Measurements from ENCODE around the gene EXTL2. TPM values are rescaled to one million over a fixed set of nuclear protein-coding genes. Genes with fewer than 3 reads are reported as not detected.
"Not testable (repeated sequence)": the region's sequence is repeated elsewhere in the genome, so short reads cannot be mapped to it uniquely, and the experiment has no call there.

Gene EXTL2
- total and polyA plus RNA-seq, 5 experiments from 2014 or later, result 4.4 to 7.6 (median 5.1) TPM

DNA sequence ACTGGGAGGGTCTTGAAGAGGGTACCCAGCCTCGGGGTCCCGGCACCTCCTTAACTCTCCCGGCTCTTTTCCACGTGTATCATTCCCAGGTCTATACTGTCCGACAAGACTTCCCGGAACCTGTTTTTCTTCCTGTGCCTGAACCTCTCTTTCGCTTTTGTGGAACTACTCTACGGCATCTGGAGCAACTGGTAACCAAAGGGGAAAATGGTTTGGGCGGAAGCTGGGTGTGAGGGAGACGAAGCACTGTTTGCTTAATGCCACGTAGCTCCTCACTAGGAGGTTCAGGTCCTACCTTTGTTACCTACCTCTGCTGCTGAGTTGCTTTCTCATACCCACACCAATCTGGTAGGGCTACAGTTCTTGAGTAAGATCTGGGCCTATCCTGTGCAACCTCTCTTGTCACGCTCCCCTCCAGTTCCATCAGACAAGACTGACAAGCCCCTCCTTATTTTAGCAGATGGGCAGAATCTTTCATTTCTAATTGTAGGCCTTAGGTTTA is 1.9 kb upstream of the EXTL2 start:
- H3K27ac Mint-ChIP-seq, result peak overlapping the region; percentile 98 to 100 (median 100)
- peaks cover 6 to 36% (median 9%) of the 10 kb centered on the region in 3 donors for H3K36me3 Mint-ChIP-seq
- peak overlapping the region; percentile 96 to 100 (median 99) for H3K4me3 Mint-ChIP-seq

DNA sequence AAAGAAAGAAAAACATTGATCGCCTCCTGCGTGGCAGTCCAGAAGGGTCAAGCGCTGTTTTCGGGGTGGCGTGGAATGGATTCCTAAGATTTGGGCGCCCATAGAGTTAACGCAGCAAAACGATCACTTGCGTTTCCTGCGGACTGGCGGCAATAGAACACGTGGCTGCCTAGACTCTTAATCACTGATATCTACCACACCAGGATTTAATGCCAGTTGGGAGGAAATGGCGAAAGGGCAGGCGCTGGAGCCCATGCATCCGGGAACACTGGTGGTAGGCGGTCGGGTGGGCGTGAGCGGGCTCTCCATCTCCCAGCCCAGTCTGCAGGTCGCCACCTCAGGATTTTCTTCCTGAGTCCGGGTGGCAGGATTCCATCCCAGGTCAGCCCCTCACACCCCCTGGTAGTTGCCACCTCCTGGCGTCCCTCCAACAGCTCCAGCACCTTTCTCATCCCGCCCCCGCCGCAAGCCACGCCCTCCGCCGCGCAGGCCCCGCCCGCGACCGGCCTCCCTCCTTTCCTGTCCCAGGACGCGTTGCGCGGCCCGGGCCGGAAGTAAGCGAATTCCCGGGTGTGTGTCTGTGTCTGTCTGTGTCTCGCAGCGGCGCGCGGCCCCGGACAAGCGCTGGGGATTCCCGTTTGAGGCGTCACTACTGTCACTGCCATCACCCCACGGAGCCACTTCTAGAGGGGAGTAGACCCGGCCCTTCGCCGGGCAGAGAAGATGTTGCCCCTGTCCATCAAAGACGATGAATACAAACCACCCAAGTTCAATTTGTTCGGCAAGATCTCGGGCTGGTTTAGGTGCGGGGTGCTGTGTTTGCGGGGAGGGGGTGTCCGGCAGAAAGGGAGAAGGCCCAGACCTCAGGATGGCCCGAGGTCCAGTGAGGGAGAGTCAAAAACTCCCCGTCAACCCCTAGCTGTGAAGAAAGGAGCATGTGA is 1.2 kb upstream of the EXTL2 start, which contains the start of gene SLC30A7:
TSS of gene SLC30A7 (plus strand) at position 551 of the 941 bp plus-strand sequence. CDS start at position 724, 173 bp downstream.
- Mint-ChIP-seq H3K4me1 (peaks cover 14 to 60% (median 48%) of the 10 kb centered on the region in 4 donors), H3K4me3 (peak within 1 kb of the TSS; percentile 96 to 100 (median 99)), H3K9me3 (peaks cover 0 to 4% (median 2%) of the 10 kb centered on the region in 9 donors), H3K27me3 (peaks cover 0 to 6% (median 0%) of the 10 kb centered on the region in 5 donors), H3K27ac (peak within 1 kb of the TSS; percentile 98 to 100 (median 100)), H3K36me3 (peaks cover 9 to 29% (median 9%) of the 10 kb centered on the region in 3 donors)
- DNase-seq, result peak; percentile 92 to 98 (median 94)
- POLR2A ChIA-PET, result interaction anchor here (0.6 to 2.9 kb wide), 15 partner anchors 9 to 1129 kb away, joined by 3 to 18 read pairs (median 4); partner anchors contain the start of genes FRRS1 and S1PR1
- ATAC-seq, result peak; percentile 78

More for the DNA sequence above, 1.9 kb upstream of the EXTL2 start:
- peak; percentile 21 to 81 (median 72) for DNase-seq
- H3K9me3 Mint-ChIP-seq, result no peaks in the 10 kb centered on the region
- ATAC-seq, result peak; percentile 66 to 82
- POLR2A ChIA-PET, result interaction anchor here (0.6 to 2.9 kb wide), 8 partner anchors 12 to 455 kb away, joined by 3 to 18 read pairs (median 4); no protein-coding TSS in a partner anchor
- H3K27me3 Mint-ChIP-seq, result peaks cover 0 to 6% (median 0%) of the 10 kb centered on the region in 5 donors
- H3K4me1 Mint-ChIP-seq, result peaks cover 14 to 67% (median 54%) of the 10 kb centered on the region in 4 donors

DNA sequence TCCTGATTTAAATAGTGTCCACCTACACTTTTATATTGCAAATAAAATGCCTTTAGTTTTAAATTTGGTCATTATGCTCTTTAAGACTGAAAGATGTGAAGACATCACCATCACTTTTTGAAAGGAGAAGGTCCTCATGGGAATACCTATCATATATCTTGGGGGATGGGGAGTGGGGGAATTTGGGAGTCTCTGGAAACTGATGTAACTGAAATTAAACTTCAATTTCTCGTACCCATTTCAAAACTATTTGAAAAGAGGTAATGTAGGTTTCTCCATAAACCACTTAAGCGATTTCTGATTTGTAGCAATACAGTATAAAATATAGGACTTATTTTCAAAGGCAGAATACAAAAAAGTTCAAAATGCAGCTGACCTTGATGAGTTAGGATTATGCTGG is 924 bp downstream of the EXTL2 start:
- POLR2A ChIA-PET, result interaction anchor here (2.1 kb wide), 1 partner anchor 344 kb away, joined by 17 read pairs; the partner anchor contains the start of gene S1PR1
- Mint-ChIP-seq H3K27me3 (peaks cover 0 to 6% (median 0%) of the 10 kb centered on the region in 5 donors), H3K4me3 (peak overlapping the region; percentile 5 to 73 (median 52)), H3K36me3 (peaks cover 9 to 20% (median 9%) of the 10 kb centered on the region in 3 donors), H3K9me3 (peaks cover 0 to 24% (median 10%) of the 10 kb centered on the region in 9 donors), H3K4me1 (peaks cover 11 to 51% (median 35%) of the 10 kb centered on the region in 4 donors), H3K27ac (peak overlapping the region in 4 of 10 donors; percentile 3 to 44 (median 32))
- DNase-seq (no peak), ATAC-seq (no peak)

DNA sequence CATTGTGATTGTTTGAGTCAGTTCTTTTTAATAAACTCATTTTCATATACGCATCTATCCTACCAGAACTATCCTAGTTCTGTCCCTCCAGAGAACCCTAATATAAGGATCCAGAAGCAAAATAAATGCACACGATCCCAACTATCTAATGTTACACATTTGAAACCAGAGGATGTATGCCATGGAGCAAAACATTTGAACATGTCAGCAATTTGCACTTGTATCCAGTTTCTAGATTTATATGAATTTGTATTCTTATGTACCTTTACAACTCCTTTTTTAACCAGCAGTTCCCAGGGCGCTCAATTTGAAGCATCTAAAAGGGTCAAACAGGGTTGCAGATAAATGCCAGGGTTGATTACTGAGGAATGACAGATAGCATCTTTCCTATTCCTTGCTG is 2.1 kb downstream of the EXTL2 start:
- POLR2A ChIA-PET, result interaction anchor here (0.6 kb wide), 2 partner anchors 23 to 25 kb away, joined by 3 read pairs; no protein-coding TSS in a partner anchor
- H3K4me3 Mint-ChIP-seq, result peak overlapping the region in 3 of 10 donors; percentile 5 to 48 (median 30)
- H3K27me3 Mint-ChIP-seq, result peaks cover 0 to 6% (median 0%) of the 10 kb centered on the region in 5 donors
- peaks cover 0 to 20% (median 14%) of the 10 kb centered on the region in 3 donors for H3K36me3 Mint-ChIP-seq
- ATAC-seq (no peak), DNase-seq (no peak)
- peaks cover 6 to 41% (median 24%) of the 10 kb centered on the region in 4 donors for H3K4me1 Mint-ChIP-seq
- peaks cover 0 to 25% (median 12%) of the 10 kb centered on the region in 9 donors for H3K9me3 Mint-ChIP-seq
- no peak overlapping the region for H3K27ac Mint-ChIP-seq

DNA sequence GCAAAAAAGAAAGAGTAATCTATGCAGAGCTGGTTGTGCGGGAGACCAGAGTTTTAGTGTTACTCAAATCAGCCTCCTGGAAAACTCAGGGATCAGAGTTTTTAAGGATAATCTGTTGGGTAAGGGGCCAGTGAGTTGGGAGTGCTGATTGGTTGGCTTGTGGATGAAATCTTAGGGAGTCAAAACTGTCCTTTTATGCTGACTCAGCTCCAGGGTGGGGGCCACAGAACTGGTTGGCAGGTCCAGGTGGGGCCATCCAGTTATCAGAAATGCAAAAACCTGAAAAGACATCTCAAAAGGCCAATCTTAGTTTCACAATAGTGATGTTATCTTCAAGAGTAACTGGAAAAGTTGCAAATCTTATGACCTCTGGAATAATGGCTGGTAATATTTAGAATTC is 3.3 kb downstream of the EXTL2 start:
- DNase-seq (no peak), ATAC-seq (no peak)
- Mint-ChIP-seq H3K27me3 (peaks cover 0 to 4% (median 0%) of the 10 kb centered on the region in 5 donors), H3K4me1 (peaks cover 3 to 31% (median 14%) of the 10 kb centered on the region in 4 donors), H3K27ac (no peak overlapping the region), H3K36me3 (peaks cover 0 to 20% (median 11%) of the 10 kb centered on the region in 3 donors), H3K9me3 (peaks cover 0 to 25% (median 12%) of the 10 kb centered on the region in 9 donors), H3K4me3 (peak overlapping the region in 1 of 10 donors; percentile 26)
- POLR2A ChIA-PET, result interaction anchor here (1.2 kb wide), 1 partner anchor 345 kb away, joined by 9 read pairs; the partner anchor contains the start of gene S1PR1

DNA sequence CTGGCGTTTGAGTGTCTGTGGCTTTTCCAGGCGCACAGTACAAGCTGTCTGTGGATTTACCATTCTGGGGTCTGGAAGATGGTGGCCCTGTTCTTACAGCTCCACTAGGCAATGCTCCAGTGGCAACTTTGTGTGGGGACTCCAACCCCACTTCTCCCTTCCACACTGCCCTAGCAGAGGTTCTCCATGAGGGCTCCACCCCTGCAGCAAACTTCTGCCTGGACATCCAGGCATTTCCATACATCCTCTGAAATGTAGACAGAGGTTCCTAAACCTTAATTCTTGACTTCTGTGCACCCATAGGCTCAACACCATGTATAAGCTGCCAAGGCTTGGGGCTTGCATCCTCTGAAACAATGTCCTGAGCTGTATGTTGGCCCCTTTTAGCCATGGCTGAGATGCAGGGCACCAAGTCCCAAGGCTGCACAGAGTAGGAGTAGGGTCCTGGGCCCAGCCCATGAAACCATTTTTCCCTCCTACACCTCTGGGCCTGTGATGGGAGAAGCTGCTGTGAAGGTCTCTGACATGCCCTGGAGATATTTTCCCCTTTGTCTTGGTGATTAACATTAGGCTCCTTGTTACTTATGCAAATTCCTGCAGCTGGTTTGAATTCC is 4.7 kb downstream of the EXTL2 start:
- H3K27ac Mint-ChIP-seq, POLR2A ChIA-PET, DNase-seq, ATAC-seq, H3K27me3 Mint-ChIP-seq, H3K4me3 Mint-ChIP-seq: not testable (repeated sequence)
- H3K36me3 Mint-ChIP-seq, result peaks cover 0 to 20% (median 5%) of the 10 kb centered on the region in 3 donors
- H3K4me1 Mint-ChIP-seq, result peaks cover 0 to 22% (median 13%) of the 10 kb centered on the region in 4 donors
- peaks cover 0 to 25% (median 12%) of the 10 kb centered on the region in 9 donors for H3K9me3 Mint-ChIP-seq

DNA sequence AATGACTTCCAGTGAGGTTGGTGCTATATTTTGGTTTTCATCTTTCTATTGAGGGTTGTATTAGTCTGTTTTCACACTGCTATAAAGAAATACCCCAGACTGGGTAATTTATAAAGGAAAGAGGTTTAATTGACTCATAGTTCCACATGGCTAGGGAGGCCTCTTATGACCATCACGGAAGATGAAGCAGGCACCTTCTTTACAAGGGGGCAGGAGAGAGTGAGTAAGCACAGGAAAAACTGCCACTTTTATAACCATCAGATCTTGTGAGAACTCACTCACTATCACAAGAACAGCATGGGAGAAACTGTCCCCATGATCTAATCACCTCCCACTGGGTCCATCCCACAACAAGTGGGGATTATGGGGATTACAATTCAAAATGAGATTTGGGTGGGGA is 5.6 kb downstream of the EXTL2 start:
- H3K27ac Mint-ChIP-seq, POLR2A ChIA-PET, DNase-seq, H3K4me3 Mint-ChIP-seq, H3K27me3 Mint-ChIP-seq, ATAC-seq: not testable (repeated sequence)
- H3K36me3 Mint-ChIP-seq, result peaks cover 0 to 20% (median 5%) of the 10 kb centered on the region in 3 donors
- H3K9me3 Mint-ChIP-seq, result peaks cover 0 to 25% (median 12%) of the 10 kb centered on the region in 9 donors
- peaks cover 0 to 13% (median 7%) of the 10 kb centered on the region in 4 donors for H3K4me1 Mint-ChIP-seq

DNA sequence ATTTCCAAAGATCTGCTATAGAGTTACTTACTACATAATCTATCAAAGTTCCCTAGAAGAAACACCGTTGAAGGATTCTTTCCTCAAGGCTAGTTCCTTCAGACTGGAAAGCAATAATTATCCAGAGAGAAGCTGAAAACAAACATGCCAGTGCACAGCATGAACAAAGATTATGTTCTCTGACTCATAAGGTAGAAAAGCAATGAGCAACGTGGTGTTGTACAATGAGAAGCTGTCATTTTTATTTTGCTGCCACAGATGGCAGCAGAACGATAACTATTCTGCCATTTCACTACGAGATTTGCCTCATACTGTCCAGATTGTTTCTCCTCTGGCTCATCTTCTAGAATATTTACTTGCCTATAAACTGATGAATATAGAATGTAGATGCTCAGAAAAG is 10.7 kb downstream of the EXTL2 start:
- ATAC-seq, result no peak
- no peak overlapping the region for H3K4me3 Mint-ChIP-seq
- H3K27ac Mint-ChIP-seq, result no peak overlapping the region
- no peak for DNase-seq
- H3K9me3 Mint-ChIP-seq, result peaks cover 0 to 4% (median under 1%) of the 10 kb centered on the region in 9 donors
- no peaks in the 10 kb centered on the region for H3K4me1 Mint-ChIP-seq
- H3K36me3 Mint-ChIP-seq, result peaks cover 0 to 5% (median 0%) of the 10 kb centered on the region in 3 donors
- peaks cover 0 to 3% (median 0%) of the 10 kb centered on the region in 5 donors for H3K27me3 Mint-ChIP-seq
- POLR2A ChIA-PET, result interaction anchor here (0.6 kb wide), 1 partner anchor 42 kb away, joined by 3 read pairs; no protein-coding TSS in a partner anchor

DNA sequence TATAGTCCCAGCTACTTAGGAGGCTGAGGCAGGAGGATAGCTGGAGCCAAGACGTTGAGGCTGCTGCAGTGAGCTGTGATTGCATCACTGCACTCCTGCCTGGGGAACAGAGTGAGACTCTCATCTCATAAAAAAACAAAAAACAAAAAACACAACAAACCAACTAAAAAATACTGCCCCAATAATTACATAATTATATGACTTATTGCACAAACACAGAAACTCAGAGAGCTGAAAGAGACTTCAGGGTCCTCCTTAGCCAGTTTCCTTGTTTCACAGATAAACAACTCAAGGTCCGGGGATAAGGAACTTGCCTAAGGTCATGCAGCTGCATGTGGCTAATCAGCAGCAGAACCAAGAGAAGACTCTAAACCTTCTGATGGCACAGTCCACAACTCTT is 11.9 kb downstream of the EXTL2 start:
- Mint-ChIP-seq H3K36me3 (no peaks in the 10 kb centered on the region), H3K4me1 (no peaks in the 10 kb centered on the region), H3K4me3 (no peak overlapping the region), H3K27me3 (peaks cover 0 to 3% (median 0%) of the 10 kb centered on the region in 5 donors), H3K9me3 (no peaks in the 10 kb centered on the region), H3K27ac (no peak overlapping the region)
- ATAC-seq (no peak), DNase-seq (no peak)
- POLR2A ChIA-PET, result no interaction called here

DNA sequence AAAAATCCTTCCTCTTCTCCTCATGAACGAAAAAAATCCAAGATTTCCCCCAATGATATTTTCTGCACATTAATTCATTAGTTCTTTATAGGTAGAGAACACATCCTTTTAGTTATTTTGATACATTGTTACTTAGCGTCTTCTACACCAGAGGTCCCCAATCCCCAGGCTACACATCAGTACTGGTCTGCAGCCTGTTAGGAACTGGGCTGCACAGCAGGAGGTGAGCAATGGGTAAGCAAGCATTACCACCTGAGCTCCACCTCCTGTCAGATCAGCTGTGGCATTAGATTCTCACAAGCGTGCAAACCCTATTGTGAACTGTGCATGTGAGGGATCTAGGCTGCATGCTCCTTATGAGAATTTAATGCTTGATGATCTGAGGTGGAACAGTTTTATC is 13.0 kb downstream of the EXTL2 start:
- ATAC-seq, result no peak
- H3K36me3 Mint-ChIP-seq, result no peaks in the 10 kb centered on the region
- no peak for DNase-seq
- POLR2A ChIA-PET, result no interaction called here
- no peaks in the 10 kb centered on the region for H3K4me1 Mint-ChIP-seq
- H3K9me3 Mint-ChIP-seq, result no peaks in the 10 kb centered on the region
- H3K27ac Mint-ChIP-seq, result no peak overlapping the region
- no peak overlapping the region for H3K4me3 Mint-ChIP-seq
- peaks cover 0 to 3% (median 0%) of the 10 kb centered on the region in 5 donors for H3K27me3 Mint-ChIP-seq

DNA sequence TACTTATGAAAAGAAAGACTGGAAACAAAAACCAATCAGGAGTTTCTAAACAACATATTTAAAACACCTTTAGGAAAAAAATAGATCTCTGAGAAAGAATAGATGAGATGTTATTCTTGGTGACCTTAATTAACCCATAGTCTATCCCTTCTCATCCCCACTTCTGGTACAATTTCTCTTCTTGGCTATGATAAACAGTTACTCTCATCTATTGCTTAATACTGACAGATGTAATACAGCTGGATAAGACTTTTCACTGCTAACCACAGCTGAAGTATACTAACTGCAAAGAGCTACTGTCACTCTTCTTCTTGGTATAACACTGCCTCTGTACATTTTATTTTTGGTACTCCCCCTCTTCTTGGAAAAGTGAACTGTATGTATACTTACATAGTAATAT is 15.2 kb downstream of the EXTL2 start:
- DNase-seq (no peak), ATAC-seq (no peak)
- Mint-ChIP-seq H3K4me1 (no peaks in the 10 kb centered on the region), H3K36me3 (no peaks in the 10 kb centered on the region), H3K27me3 (peaks cover 0 to 3% (median 0%) of the 10 kb centered on the region in 5 donors), H3K9me3 (no peaks in the 10 kb centered on the region), H3K27ac (no peak overlapping the region), H3K4me3 (no peak overlapping the region)
- POLR2A ChIA-PET, result no interaction called here

DNA sequence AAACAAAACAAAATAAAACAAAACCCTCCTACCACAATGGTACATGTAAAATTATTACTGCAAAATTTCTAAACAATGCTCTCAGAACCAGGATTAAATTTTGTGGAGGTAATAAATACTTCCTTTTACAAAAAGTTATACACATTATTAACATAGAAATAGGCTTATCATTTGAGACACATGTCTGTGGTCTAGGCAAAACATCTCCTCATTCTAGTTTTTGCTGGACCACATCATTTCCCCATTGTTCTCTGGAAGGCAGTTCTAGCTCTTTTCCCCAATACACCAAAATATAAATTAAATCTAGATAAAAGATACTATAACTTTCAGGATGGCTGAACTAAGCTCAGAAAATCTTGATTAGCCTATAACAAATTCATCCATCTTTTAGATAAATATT is 18.4 kb downstream of the EXTL2 start:
- Mint-ChIP-seq H3K27ac (no peak overlapping the region), H3K36me3 (no peaks in the 10 kb centered on the region)

More for the DNA sequence above, 18.4 kb downstream of the EXTL2 start:
- H3K9me3 Mint-ChIP-seq, result no peaks in the 10 kb centered on the region
- POLR2A ChIA-PET, result no interaction called here
- no peak for ATAC-seq
- no peak for DNase-seq
- no peaks in the 10 kb centered on the region for H3K27me3 Mint-ChIP-seq
- H3K4me3 Mint-ChIP-seq, result no peak overlapping the region
- H3K4me1 Mint-ChIP-seq, result no peaks in the 10 kb centered on the region

All from naive thymus-derived CD8-positive, alpha-beta T cell (primary cell).